ENCODE results near the gene TBL1XR1.
A peak's percentile ranks its signal among the peaks of the same experiment; 100 is the strongest.
"Not testable (repeated sequence)": the region's sequence is repeated elsewhere in the genome, so short reads cannot be mapped to it uniquely, and the experiment has no call there.

Gene TBL1XR1

DNA sequence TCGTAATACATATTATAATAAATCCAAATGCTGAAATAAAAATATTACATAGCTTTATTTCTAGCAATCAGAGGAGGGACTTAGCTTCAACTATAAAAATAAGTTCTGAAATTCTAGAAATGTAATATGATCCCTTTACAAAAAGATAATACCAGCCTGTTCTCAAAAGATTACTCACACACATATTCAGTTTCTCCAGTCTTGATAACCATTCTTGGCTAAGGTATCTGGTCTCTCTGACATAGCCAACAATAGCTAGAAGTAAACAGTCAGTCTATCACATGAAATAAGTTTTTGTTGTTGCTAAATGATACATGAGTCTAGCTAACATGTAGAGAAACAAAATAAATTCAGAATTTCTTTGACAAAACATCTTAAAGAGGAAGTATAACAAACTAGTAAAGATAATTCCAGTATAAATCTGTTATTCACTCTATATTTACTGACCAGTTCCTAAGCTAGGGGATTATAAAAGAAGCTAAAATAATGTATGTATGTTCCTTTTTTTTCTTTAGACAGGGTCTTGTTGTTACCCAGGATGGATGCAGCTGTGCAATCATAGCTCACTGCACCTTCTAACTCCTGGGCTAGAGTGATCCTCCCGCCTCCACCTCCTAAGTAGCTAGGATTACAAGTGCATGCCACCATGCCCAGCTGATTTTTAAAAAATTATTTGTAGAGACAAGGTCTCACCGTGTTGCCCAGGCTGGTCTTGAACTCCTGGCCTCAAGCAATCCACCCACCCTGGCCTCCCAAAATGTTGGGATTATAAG lies 170.6 kb downstream of the TBL1XR1 start:
- DNase-seq (ENCODE audit: low spot score): no peak

- no peak for DNase-seq (ENCODE audit: low spot score)
Observed at GRCh38 chr3:177015881-177016280, 181.4 kb downstream of the TBL1XR1 start.

GRCh38 chr3:177013681-177014280 lies 183.5 kb downstream of the TBL1XR1 start:
- DNase-seq (ENCODE audit: low spot score): no peak

GRCh38 chr3:177005718-177006405 lies 191.4 kb downstream of the TBL1XR1 start:
- no peak for DNase-seq (ENCODE audit: low spot score)

GRCh38 chr3:177000159-177000558 lies 197.1 kb downstream of the TBL1XR1 start:
- not testable (repeated sequence) for DNase-seq (ENCODE audit: low spot score)

GRCh38 chr3:176995946-176996345 lies 201.3 kb downstream of the TBL1XR1 start:
- no peak for DNase-seq (ENCODE audit: low spot score)

DNA sequence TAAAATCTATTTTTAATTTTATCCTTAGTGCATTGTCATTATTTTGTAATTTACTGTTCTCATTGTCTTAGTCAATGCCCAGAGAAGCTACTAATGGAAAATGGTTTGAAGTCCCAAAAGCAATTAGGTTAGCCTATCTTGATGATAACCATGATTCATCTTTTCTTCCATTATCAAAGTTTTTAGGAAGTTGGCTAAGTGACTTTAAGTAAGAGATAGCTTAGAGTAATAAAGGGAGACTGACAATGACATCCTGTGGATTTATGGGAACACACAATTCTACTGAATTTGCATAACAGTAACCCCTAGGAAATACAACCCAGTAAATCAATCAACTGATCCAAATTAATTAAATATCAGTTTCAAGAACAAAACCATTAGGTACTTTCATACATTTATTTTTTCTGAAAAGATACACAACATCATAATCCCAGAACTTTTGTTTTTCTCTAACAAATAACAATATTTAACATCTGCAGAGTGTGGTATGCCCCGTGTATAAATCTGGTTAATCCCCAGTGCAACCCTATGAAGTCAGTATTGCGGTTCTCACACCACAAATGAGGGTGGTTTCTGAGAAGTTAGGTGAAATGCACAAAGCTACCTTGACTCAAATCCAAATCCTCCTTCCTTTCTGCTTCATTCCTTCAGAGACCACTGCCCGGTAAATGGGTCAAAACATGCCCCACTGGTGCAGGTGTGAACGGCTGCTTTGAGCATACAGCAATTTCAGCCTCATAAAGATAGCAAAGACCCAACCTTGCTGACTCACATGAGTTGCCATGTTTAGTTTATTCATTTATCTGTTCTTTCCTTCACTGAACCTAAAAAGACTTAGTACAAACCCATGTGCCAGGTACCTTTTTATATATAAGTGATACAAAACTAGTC lies 202.1 kb downstream of the TBL1XR1 start:
- no peak for DNase-seq (ENCODE audit: low spot score)

DNA sequence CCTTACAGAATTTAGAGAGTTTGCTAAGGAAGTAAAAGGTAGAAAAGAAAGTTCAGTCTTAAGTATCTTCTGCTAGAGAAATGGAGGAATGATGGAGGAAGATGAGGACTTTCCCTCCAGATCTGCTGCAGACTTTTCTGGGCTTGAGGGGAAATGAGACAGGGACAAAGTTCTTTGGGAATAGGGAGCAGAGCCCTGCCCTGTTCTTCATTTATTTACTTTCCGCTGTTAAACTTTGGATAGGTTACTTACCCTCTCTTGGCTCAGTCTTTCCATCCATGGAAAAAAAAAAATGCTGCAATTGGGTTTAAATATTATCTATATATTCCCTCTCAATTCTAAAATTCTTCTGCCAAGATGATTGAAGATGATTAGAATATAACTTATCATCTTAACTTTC lies 202.9 kb downstream of the TBL1XR1 start:
- DNase-seq (ENCODE audit: low spot score): no peak

DNA sequence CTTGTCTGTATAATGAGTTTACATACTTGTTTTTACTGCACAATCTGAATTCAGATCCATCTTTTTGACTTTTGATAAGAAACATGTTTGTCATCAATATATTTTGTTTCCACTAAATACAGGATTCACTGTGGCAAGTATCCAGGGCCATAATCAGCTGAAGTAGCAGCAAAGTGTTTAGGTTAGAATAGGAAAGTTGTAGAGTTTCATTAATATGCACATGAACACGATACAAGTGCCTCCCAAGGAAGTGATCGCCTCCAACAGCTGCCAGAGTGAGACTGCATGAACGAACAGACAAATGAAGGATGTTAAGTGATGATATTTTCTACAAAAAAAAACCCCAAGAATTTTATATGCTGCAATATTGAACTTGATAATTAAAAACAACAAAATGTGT lies 204.3 kb downstream of the TBL1XR1 start:
- no peak for DNase-seq (ENCODE audit: low spot score)

GRCh38 chr3:176992565-176992964 lies 204.7 kb downstream of the TBL1XR1 start:
- DNase-seq (ENCODE audit: low spot score): no peak

- DNase-seq (ENCODE audit: low spot score): no peak
Observed at GRCh38 chr3:176988795-176989194, 208.5 kb downstream of the TBL1XR1 start.

DNA sequence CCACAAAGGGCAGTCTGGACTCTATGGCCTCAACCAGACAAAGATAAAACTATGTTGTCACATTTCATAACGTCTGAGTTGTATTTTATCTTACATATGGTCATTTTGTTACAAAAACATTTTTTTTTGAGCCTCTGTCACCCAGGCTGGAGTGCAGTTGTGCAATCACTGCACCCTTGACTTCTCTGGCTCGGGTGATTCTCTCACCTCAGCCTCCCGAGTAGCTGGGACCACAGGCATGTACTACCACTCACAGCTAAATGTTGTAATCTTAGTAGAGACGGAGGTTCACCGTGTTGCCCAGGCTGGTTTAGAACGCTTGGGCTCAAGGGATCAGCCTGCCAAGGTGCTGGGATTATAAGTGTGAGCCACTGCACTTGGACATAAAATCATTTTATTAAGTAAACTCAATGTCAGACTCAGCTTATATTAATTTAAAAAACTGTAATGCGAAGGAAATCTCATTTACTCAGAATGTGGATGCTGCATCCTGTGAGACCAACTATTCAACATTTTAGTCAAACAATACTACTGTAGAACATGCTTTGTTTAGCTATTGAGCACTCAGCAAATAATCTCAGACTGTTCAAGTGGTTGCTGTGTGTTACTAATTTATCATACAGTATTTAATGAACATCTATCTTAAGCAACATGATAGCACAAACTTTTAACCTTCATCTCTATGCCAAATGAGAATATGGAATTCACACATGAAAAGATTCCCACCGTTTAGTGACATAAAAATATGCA lies 209.2 kb downstream of the TBL1XR1 start:
- no peak for DNase-seq (ENCODE audit: low spot score)

GRCh38 chr3:176978441-176978840 lies 218.8 kb downstream of the TBL1XR1 start:
- DNase-seq (ENCODE audit: low spot score): no peak

- DNase-seq (ENCODE audit: low spot score): no peak
Observed at GRCh38 chr3:176977331-176977730, 220.0 kb downstream of the TBL1XR1 start.

DNA sequence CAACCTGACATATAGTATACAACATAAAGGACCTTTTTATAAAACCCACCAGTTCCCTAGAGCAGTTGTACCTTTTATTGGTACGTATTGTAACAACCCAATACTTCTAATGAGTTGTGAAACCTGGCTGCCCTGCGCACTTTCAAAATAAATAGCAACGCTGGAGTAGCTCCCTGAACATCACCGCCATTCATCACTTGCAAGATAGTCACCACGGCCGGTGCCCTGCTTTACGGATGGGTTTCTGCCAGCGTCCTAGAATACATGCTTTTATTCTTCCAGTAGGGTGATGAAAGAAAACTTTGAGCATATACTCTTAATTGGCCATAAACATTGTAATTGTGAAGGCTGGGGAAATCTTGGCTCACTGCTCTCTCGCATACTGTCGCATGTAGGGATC lies 220.7 kb downstream of the TBL1XR1 start:
- DNase-seq (ENCODE audit: low spot score): no peak

- no peak for DNase-seq (ENCODE audit: low spot score)
Observed at GRCh38 chr3:176974279-176974678, 223.0 kb downstream of the TBL1XR1 start.

DNA sequence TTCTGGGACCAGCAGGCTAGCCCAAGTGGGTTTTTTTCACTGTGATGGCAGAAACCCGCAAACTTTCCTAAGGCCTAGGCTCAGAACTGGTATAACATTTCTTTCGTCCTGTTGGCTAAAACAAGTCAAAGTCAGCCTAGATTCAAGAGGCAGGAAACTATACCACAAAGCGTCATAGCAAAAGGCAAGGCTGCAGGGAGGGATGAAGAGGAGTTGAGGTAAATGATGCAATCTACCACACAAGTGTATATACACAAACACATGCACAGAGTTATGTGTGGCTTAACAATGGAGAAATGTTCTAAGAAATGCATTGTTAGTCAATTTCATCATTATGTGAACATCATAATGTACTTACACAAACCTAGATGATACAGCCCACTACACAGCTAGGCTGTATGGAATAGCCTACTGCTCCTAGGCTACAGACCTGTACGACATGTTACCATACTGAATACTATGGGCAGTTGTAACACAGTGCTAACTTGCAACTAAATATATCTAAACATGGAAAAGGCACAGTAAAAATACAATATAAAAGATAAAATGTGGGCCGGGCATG lies 225.6 kb downstream of the TBL1XR1 start:
- no peak for DNase-seq (ENCODE audit: low spot score)

DNA sequence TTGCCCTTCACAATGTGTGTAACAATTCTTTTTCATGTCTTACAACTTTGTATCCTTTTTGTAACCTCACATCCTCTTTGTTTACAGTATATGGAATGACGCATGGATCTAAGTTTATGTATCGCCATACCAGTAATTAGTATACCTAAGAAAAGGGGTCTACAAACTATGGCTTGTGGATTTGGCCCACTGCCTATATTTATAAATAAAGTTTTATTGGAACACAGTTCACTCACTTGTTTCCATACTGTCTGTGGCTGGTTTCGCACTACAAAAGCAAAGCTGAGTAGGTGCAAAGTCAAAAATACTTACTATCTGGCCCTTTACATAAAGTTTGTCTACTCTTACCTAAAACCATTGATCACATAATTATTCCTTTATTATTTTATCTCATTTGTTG lies 226.5 kb downstream of the TBL1XR1 start:
- no peak for DNase-seq (ENCODE audit: low spot score)

GRCh38 chr3:176969506-176969905 lies 227.8 kb downstream of the TBL1XR1 start:
- peak; percentile 38 for DNase-seq (ENCODE audit: low spot score)

Data from pons (tissue), 1 donor.